Activated CD4-positive, alpha-beta T cell treated with anti-CD3 and anti-CD28 coated beads, Interleukin-2, Interleukin-6, amounts not matched to agents 100 ng/mL and 50 ng/mL, durations not matched to agents 16 hours and 8 hours (primary cell): ENCODE measurements around the gene TRAIP.

Source experiments
- DNase-seq: peaks from one replicate; pipeline ENCODE4 v3.0.0-alpha.2; 2020

The TRAIP gene

GRCh38 chr3:49813497-49814174, 42.7 kb downstream of the TRAIP start, which contains the start of gene UBA7:
UBA7 (minus strand) TSS chr3:49813953; CDS start chr3:49813787, 166 bp downstream.
- peak; percentile 42 for DNase-seq

- DNase-seq: no peak
These were observed 43.4 kb downstream of the TRAIP start for GRCh38 chr3:49812916-49813496.

GRCh38 chr3:49807431-49808114, 48.8 kb downstream of the TRAIP start:
- DNase-seq: no peak

GRCh38 chr3:49806850-49807249, 49.5 kb downstream of the TRAIP start:
- DNase-seq: no peak

GRCh38 chr3:49805897-49806701, 50.3 kb downstream of the TRAIP start:
- DNase-seq: no peak

GRCh38 chr3:49805367-49805782, 51.0 kb downstream of the TRAIP start:
- DNase-seq: no peak

GRCh38 chr3:49804141-49805041, 52.0 kb downstream of the TRAIP start:
- no peak for DNase-seq

- peak; percentile 36 for DNase-seq
These were observed 52.8 kb downstream of the TRAIP start for GRCh38 chr3:49803465-49804140.

GRCh38 chr3:49802719-49803464, 53.5 kb downstream of the TRAIP start, which contains the start of gene INKA1:
INKA1 (plus strand) TSS chr3:49803261; CDS start chr3:49803393, 132 bp downstream.
- DNase-seq: peak; percentile 91

GRCh38 chr3:49801160-49801559, 55.2 kb downstream of the TRAIP start:
- no peak for DNase-seq

GRCh38 chr3:49799761-49800160, 56.6 kb downstream of the TRAIP start, which contains the start of gene CDHR4:
CDHR4 (minus strand) TSS chr3:49799873; CDS start chr3:49799812, 61 bp downstream.
- DNase-seq: no peak

- DNase-seq: no peak
These were observed 57.3 kb downstream of the TRAIP start for GRCh38 chr3:49799105-49799504.

- no peak for DNase-seq
These were observed 61.1 kb downstream of the TRAIP start for GRCh38 chr3:49794926-49795905.

- no peak for DNase-seq
These were observed 61.9 kb downstream of the TRAIP start for GRCh38 chr3:49794431-49794830.

GRCh38 chr3:49793486-49794085, 62.8 kb downstream of the TRAIP start:
- DNase-seq: no peak

GRCh38 chr3:49792371-49793150, 63.8 kb downstream of the TRAIP start:
- no peak for DNase-seq

GRCh38 chr3:49791571-49791970, 64.8 kb downstream of the TRAIP start:
- no peak for DNase-seq
